ENCODE data around the gene RASGEF1B.
"Not testable (repeated sequence)": the region's sequence is repeated elsewhere in the genome, so short reads cannot be mapped to it uniquely, and the experiment has no call there.

RASGEF1B gene

GRCh38 chr4:81432825-81433224 is 38.9 kb downstream of the RASGEF1B start:
- no peak for DNase-seq (ENCODE audit: low read depth in 2 of 2)

- no peak for DNase-seq (ENCODE audit: low read depth in 2 of 2)
These were observed 39.7 kb downstream of the RASGEF1B start for GRCh38 chr4:81431971-81432370.

GRCh38 chr4:81429607-81430006 is 42.1 kb downstream of the RASGEF1B start:
- no peak for DNase-seq (ENCODE audit: low read depth in 2 of 2)

GRCh38 chr4:81429031-81429430 is 42.7 kb downstream of the RASGEF1B start:
- no peak for DNase-seq (ENCODE audit: low read depth in 2 of 2)

DNA sequence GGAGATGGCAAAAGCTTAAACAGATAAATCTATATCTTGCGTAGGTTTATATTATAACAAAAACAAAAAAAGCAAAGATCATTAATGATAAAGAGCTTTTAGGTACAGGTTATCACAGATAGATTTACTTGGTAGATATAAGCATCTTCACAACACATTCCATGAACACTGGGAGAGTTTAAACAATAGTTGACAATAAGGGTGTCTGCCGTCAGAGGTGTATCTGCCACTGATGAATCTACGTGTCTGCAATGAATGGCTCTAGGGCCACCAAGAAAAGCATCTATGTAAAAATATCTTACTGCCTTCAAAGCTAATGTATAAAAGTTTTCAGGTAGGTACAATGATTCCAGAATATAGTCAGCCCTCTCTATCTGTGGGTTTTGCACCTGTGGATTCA is 43.7 kb downstream of the RASGEF1B start:
- DNase-seq (ENCODE audit: low read depth in 2 of 2): no peak

DNA sequence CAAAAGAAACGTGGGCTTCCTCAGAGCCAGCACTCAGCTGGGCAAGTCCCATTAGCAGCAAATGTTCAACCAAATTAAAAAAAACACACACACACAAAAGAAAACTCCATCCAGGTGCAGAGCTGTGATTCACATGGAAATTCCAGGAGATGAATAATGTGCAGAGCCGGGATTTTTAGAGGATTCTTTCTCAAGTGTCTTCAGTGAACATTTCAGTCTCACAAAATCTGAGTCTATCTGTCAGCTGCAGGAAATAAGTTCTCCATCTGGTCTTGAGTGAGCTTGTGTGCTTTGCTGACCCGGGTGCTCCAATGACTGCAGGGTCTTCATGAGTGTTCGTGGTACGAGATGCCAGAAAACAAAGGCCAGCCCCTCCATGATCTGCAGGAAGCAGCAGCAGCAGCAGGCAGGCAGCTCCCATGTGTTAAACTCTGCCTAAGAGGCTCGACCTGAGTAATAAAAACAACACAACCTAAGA is 44.3 kb downstream of the RASGEF1B start:
- DNase-seq (ENCODE audit: low read depth in 2 of 2): no peak

- no peak for DNase-seq (ENCODE audit: low read depth in 2 of 2)
These were observed 44.9 kb downstream of the RASGEF1B start for GRCh38 chr4:81426770-81427289.

- no peak for DNase-seq (ENCODE audit: low read depth in 2 of 2)
These were observed 46.6 kb downstream of the RASGEF1B start for GRCh38 chr4:81424816-81425755.

DNA sequence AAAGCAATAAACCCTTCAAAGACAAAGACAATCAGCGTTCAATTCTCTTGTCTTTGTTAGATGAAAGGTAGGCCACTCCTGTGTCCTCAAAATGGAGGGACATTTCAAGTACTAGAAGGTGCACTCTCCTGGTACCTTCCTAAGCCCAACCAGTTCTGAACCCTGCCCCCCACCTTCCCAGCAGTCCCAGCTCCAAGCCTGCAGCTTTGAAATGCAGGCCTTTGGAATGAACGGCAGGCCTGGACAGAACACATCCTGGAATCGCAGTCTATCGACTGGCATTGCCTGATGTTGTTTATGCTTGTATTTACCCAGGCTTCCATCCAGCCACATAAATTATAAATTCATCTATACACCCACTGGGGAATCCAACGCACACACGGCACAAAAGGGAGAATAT is 47.4 kb downstream of the RASGEF1B start:
- DNase-seq (ENCODE audit: low read depth in 2 of 2): no peak

DNA sequence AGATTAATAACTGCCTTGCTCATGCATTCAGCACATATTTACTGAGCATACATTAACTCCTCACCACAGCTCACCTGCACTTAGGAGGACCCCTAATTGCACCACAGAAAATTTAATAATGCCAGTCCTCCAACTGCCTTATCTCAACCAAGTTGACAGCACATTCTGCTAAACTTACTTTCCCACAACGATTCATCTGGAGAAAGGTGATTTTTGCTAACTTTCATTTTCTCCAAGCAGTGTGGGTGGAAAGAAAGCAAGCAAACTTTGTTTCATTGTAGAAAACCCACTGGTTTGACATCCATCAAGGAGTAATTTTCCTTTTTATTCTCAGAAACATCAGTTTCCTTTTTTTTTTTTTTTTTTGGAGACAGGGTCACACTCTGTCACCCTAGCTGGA is 49.1 kb downstream of the RASGEF1B start:
- DNase-seq (ENCODE audit: low read depth in 2 of 2): no peak

DNA sequence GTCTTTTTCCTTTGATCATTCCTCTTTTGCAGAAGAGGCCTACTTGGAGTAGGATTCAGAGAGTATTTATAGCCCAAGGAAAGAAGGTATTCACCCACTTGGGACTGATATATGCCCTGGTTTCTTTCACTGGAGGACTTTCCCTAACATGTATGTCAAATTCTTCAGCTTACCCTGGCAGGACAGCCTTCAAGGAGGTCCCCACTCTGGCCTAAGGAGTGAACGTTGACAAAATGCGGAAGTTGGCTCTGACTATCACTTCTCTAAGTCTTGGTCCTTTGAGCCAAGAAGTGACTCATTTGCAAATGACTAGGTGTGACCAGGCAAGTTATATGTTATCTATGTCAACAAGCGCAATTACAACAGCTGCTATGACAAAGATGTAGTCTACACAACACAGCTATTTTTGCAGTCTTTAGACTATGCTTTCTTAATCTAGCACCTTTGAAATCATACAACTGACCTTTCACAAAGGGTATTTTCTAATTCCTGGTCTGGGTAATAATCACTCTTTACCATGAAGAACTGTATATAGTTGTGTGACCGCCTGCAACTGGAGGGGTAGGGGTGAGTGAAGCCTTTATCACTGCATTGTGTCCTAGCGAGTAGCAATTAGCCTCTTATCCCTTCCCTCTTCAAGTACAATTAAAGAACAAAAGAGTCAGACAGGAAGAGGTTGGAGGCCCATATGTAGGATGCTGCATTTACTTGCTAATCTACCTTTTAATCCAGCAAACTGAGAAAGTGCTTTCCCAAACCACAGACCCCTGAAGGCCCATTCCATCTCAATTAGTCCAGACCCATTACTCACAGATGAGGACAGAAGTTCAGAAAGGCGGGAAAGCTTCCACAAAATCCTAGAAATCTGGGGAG is 50.1 kb downstream of the RASGEF1B start:
- no peak for DNase-seq (ENCODE audit: low read depth in 2 of 2)

DNA sequence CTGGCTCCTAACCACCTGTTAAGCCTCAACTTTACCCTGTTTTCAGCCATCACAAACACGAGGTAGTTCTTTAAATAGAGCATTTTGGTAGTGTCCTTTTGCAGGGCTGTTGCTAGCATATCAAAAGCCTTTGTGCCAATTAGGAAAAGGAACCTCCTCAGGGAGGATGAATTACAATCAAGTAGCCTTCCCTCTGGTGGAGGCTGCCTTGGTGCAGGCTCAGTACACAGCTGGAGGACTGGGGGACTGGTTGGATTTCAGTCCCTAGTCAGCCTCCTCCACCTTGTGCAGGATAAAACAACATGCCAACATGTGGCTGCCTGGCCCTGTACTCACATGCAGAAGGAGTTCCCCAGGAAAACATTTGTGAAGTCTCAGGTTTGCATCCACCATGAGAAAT is 53.1 kb downstream of the RASGEF1B start:
- DNase-seq (ENCODE audit: low read depth in 2 of 2): no peak

- no peak for DNase-seq (ENCODE audit: low read depth in 2 of 2)
These were observed 58.7 kb downstream of the RASGEF1B start for GRCh38 chr4:81412946-81413495.

DNA sequence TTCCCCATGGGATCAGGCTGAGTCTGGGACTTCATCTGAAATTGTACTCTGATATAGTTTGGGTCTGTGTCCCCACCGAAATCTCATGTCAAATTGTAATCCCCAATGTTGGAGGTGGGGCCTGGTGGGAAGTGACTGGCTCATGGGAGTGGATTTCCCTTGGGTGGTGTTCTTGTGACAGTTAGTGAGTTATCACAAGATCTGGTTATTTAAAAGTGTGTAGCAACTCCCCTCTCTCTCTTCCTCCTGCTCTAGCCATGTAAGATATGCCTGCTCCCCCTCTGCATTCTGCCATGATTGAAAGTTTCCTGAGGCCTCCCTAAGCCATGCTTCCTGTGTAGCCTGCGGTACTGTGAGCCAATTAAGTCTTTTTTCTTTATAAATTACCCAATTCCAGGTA is 61.0 kb downstream of the RASGEF1B start:
- DNase-seq (ENCODE audit: low read depth in 2 of 2): no peak

DNA sequence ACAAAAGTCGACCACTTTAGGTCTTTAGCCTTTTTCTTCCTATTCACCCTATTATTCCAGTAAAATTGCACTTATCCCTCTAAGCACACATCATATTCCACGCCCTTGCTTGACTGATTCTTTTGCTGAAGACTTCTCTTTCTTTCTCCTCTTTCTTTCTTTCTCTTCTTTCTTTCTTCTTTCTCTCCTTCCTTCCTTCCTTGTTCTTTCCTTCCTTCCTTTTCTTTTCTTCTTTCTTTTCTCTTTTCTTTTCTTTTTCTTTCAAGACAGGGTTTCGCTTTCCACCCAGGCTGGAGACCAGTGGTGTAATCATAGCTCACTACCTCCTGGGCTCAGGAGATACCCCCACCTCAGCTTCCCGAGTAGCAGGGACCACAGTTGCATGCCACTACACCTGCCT is 61.9 kb downstream of the RASGEF1B start:
- no peak for DNase-seq (ENCODE audit: low read depth in 2 of 2)

- no peak for DNase-seq (ENCODE audit: low read depth in 2 of 2)
These were observed 63.4 kb downstream of the RASGEF1B start for GRCh38 chr4:81408341-81408740.

DNA sequence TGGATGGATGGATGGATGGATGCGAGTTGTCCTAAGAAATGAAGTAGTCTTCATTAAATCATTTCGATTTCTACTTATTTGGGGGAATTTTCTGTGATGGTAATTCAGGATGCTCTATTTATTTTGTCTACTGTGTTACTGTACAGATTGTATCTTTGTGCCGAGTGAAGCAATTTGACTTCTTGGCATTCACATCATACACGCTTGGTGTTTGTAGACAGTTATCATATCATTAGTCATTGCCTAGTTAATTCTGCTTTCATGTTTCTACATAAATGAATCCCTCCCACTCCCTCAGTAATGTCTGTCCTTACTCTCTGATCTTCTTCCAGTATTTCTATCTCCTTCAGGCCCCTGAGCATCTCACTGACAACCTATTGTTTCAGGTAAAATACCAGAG is 64.0 kb downstream of the RASGEF1B start:
- no peak for DNase-seq (ENCODE audit: low read depth in 2 of 2)

GRCh38 chr4:81406481-81406880 is 65.2 kb downstream of the RASGEF1B start:
- DNase-seq (ENCODE audit: low read depth in 2 of 2): not testable (repeated sequence)

DNA sequence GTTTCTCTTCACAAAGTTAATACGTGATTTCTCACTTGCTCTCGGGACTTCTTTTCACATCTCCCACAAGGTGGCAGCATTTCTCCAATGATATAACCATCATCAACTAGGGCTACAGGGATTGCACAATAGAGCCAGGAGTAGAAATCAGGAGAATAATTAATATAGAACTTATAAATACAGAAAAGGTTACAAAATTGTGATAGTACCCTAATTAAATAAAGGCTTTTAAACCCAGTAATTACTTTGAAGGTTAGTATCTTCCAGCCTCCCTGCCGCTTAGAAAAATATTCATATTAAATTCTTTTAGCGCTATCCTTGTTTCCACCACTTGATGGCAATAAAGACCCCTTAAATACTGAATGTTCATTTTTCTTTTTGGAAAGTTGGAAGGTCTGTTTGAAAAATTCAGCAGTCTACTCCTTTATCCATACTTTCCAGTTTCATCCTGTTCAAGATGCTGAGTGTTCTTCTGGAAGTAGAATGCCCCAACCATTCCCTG is 65.8 kb downstream of the RASGEF1B start:
- peak in 1 of 2 donors; percentile 9 for DNase-seq (ENCODE audit: low read depth in 2 of 2)

GRCh38 chr4:81404741-81405140 is 67.0 kb downstream of the RASGEF1B start:
- DNase-seq (ENCODE audit: low read depth in 2 of 2): no peak

- no peak for DNase-seq (ENCODE audit: low read depth in 2 of 2)
These were observed 67.4 kb downstream of the RASGEF1B start for GRCh38 chr4:81404294-81404693.

Measured in stimulated activated CD4-positive, alpha-beta T cell treated with anti-CD3 and anti-CD28 coated beads, Interleukin-1b, Interleukin-23, amount 100 ng/mL, for 1 hour (primary cell).